Heart left ventricle (tissue), 16 donors: ENCODE results near the gene TMSB4Y. TPM values are rescaled to one million over a fixed set of nuclear protein-coding genes. Genes with fewer than 3 reads are reported as not detected.

Experiments used
- ATAC-seq, 4 donors: fragments of 200-7000 bp; cut with Tn5 transposase; one replicate each; pipeline ENCODE4 v1.9.1; 2020 to 2022; ENCODE audit warnings: moderate library complexity in 4 of 4, mild to moderate bottlenecking in 3 of 4, moderate number of reproducible peaks in 1 of 4
- DNase-seq, 5 donors: peaks; one replicate each; pipeline ENCODE4 v3.0.0-alpha.2; 2020
- H3K27ac ChIP-seq, 12 donors: fragments of 200-600 bp; sonication (generic) in 4 of 12; one replicate each; pipeline versions ENCODE4 v1.5.0 to v1.8.0; 2016 to 2022; ENCODE audit warnings: mild to moderate bottlenecking in 2 of 12
- H3K27me3 ChIP-seq, 9 donors: fragments of 200-600 bp; sonication (generic) in 2 of 9; one replicate each; pipeline versions ENCODE4 v1.5.1 to v1.8.0; 2016 to 2022; ENCODE audit warnings: mild to moderate bottlenecking in 3 of 9
- H3K36me3 ChIP-seq, 9 donors: fragments of 200-600 bp; sonication (generic) in 2 of 9; one replicate each; pipeline versions ENCODE4 v1.5.0 to v1.8.0; 2018 to 2022; ENCODE audit warnings: mild to moderate bottlenecking in 2 of 9
- H3K4me1 ChIP-seq, 12 donors: fragments of 200-600 bp; sonication (generic) in 4 of 12; one replicate each; pipeline versions ENCODE4 v1.5.0 to v1.8.0; 2016 to 2022; ENCODE audit warnings: mild to moderate bottlenecking in 3 of 12
- H3K4me3 ChIP-seq, 12 donors: fragments of 200-600 bp; sonication (generic) in 4 of 12; one replicate each; pipeline versions ENCODE4 v1.5.0 to v1.8.0; 2017 to 2022; ENCODE audit warnings: mild to moderate bottlenecking in 9 of 12, moderate library complexity in 4 of 12
- H3K9me3 ChIP-seq, 12 donors: fragments of 200-600 bp; sonication (generic) in 4 of 12; one replicate each; pipeline versions ENCODE4 v1.5.0 to v1.8.0; 2016 to 2022; ENCODE audit warnings: mild to moderate bottlenecking in 1 of 12
- CTCF ChIP-seq, 12 donors: fragments of 200-600 bp; sonication (generic) in 4 of 12; IDR thresholded peaks; one replicate each; pipeline versions ENCODE4 v1.5.0 to v1.8.0; 2018 to 2022; ENCODE audit warnings: antibody characterized with exemption in 12 of 12, mild to moderate bottlenecking in 5 of 12
- POLR2A ChIP-seq, 2 donors: fragments of 450-650 bp; IDR thresholded peaks; one replicate each; pipeline ENCODE4 v1.6.1; 2017; ENCODE audit warnings: antibody characterized with exemption in 2 of 2, mild to moderate bottlenecking in 2 of 2, moderate library complexity in 2 of 2
- WGBS, 4 donors: extraction: QIAGEN DNeasy Blood & Tissue Kit in 2 of 4; methylation state at CpG; one replicate each; pipeline versions ENCODE4 v1.1.5 to v1.1.7; 2013 to 2018; 5-methylcytosine and 5-hydroxymethylcytosine counted together
- intact Hi-C, 10 donors: fragments of 100-400 bp; cut with DNase I; formaldehyde crosslinking; loops; one replicate each; pipeline versions ENCODE4 v1.11.1 to v1.14.2; 2022
- polyA plus RNA-seq, 2 donors: library from polyadenylated mRNA; stranded (reverse); fragments of 200-250 nt; gene quantifications; one replicate each; pipeline ENCODE4 v1.2.3, GENCODE V29; 2013
- total RNA-seq, 9 donors: library from RNA; depleted of rRNA in 2 of 9; stranded (reverse); fragments of >200 nt in 2 of 9; fragmentation: NEBNext Ultra II Directional in 3 of 9; extraction: Animal tissue kit (Norgen Biotek cat#: 25700) in 3 of 9; gene quantifications; one replicate each; pipeline versions ENCODE4 v1.1.0 to v1.2.4, GENCODE V29; 2016 to 2023
- donor health status: ischemic (EF 13 %, LVEDD 7.1; RV severe dilation, severe dysfunction).
- donor health status: healthy with polysubstance abuse.
- donor health status: DM: no; HTN: yes; CAD: no.
- donor health status: DM: no; HTN: no; CAD: no.
- donor health status: ischemic (EF 25% LVEDD 6.9; RV normal size, moderate dysfunction).
- donor health status: ischemic (EF 25% LVEDD 5.7; RV mildly dilated, moderate dysfunction).
- donor health status: healthy.
- donor health status: DM: yes; HTN: yes; CAD: no.
- donor health status: ischemic (EF 35%, LVEDD 5.7; RV mildly dilated, moderate dysfunction).
- donor health status: nonischemic (EF 11% LVEDD 7.7; RV severe dilation, severe dysfunction).
- donor health status: DM: yes; HTN: yes; CAD: no.
- donor health status: PGD.
- donor health status: ischemic (EF 29% LVEDD 5.4; RV normal size, mild dysfunction).
- donor health status: nonischemic (EF 23%, LVEDD 6.1; RV moderate dilation, normal function).

The TMSB4Y gene
- total and polyA plus RNA-seq, 11 donors, result 0.53 to 2.2 (median 0.95) TPM; not detected in 5

- Histone ChIP-seq H3K27ac (no peak overlapping the region), H3K9me3 (no peaks in the 10 kb centered on the region), H3K4me3 (no peak overlapping the region), H3K27me3 (no peaks in the 10 kb centered on the region), H3K36me3 (no peaks in the 10 kb centered on the region), H3K4me1 (no peaks in the 10 kb centered on the region)
- TF ChIP-seq POLR2A (IDR thresholded peaks at IDR 0.05) (no peak), CTCF (IDR thresholded peaks at IDR 0.05) (peak in 6 of 12 donors; percentile 7 to 41 (median 22))
- 75 to 77% methylated on average over 6 of the region's 6 CpGs; no CpG with 5 or more reads in 2 of the 4 donors for WGBS, 4 donors
- intact Hi-C loops, result no loop called here
- ATAC-seq (no peak), DNase-seq (no peak)
Measured at GRCh38 chrY:13729517-13729916, 25.8 kb downstream of the TMSB4Y start.

DNA sequence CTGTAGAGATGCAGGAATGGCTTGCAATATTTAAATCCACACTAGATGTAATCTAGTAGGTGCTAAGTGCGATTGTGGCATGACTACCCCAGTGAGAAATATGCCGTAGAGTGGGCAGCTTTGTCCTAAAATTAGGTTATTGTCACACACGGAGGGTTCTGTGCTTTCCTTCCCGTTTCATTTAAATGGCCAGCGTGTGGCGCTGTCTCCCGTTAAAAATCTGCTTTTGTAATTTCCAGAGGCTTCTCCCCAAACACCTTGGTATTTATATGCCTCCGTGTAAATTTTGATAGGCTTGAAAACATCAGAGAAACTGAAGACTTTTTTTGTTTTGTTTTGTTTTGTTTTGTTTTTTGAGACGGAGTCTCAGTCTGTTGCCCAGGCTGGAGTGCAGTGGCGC, 34.9 kb downstream of the TMSB4Y start:
- intact Hi-C loops, result no loop called here

DNA sequence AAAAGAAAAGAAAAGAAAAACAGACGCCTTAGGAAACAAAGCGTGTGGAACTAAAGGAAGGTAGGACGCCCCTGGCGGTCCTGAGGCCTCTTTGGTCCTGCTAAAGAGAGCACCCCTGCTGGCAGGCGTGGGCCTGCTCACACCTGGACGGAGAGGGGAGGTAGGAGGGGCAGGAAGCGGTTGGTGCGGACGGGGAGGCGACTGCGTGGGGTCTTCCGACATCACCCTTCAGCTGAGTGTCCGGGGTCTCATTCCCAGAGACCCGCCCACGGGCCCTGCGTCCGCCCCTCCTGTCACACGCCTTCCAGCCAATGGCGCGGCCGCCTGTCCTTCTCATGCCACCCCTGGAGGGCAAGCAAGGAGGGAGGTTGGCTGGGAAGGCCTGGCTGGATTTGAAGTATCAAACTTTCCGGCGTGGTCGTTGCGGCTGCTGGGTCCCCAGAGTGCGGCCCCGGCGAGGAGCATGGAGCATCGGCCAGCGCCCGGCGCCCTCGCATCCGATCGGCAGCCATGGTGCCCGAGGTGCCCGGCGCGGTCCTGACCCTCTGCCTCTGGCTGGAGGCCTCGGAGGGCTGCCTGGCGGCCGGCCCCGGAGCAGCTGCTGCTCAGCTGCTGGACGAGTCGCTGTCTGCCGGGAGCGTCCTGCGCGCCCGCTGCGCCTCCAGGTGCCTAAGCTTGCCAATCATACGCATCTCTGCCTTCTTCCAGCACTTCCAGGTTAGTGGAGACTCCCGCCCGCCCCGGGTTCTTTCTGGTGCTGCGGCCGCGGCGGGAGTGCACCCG, 47.8 kb downstream of the TMSB4Y start:
- TF ChIP-seq CTCF (IDR thresholded peaks at IDR 0.05) (peak in 3 of 12 donors; percentile 7 to 17 (median 8)), POLR2A (IDR thresholded peaks at IDR 0.05) (no peak)
- Histone ChIP-seq H3K9me3 (no peaks in the 10 kb centered on the region), H3K36me3 (no peaks in the 10 kb centered on the region), H3K27ac (no peak overlapping the region), H3K4me3 (peak overlapping the region in 7 of 12 donors; percentile 34 to 57 (median 50)), H3K27me3 (no peaks in the 10 kb centered on the region), H3K4me1 (no peaks in the 10 kb centered on the region)
- ATAC-seq, result no peak
- WGBS, 4 donors, result 2% methylated on average over 59 to 60 of the region's 60 CpGs; no CpG with 5 or more reads in 2 of the 4 donors
- DNase-seq, result peak in 2 of 5 donors; percentile 6 to 60
- intact Hi-C loops, result no loop called here

More for the DNA sequence above, 34.9 kb downstream of the TMSB4Y start:
- TF ChIP-seq POLR2A (IDR thresholded peaks at IDR 0.05), result no peak
- peak in 6 of 12 donors; percentile 26 to 53 (median 46) for TF ChIP-seq CTCF (IDR thresholded peaks at IDR 0.05)
- WGBS, 4 donors, result 16 to 19% methylated on average over 10 of the region's 10 CpGs; no CpG with 5 or more reads in 2 of the 4 donors
- Histone ChIP-seq H3K4me1 (no peaks in the 10 kb centered on the region), H3K9me3 (no peaks in the 10 kb centered on the region), H3K27ac (no peak overlapping the region), H3K27me3 (no peaks in the 10 kb centered on the region), H3K4me3 (no peak overlapping the region), H3K36me3 (no peaks in the 10 kb centered on the region)
- no peak for DNase-seq
- ATAC-seq, result no peak

DNA sequence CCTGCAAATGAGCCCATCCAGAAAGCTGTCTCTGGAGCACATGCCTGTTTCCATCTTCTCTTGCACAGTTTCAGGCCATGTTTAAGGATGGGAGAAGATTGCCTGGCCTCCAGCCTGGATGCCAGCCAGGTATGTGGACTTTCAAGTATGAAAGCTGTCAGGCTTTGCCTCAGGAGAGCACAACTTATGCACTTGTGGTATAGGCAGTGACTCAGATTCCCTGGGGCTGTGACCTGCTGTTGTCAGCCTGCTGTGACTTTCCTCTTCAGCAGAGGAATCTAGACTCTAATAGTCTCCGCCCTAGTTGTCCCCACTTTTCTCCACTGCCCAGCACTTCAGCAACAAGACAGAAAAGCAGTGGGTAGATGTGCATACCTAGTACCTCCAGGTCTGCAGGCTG, 51.0 kb downstream of the TMSB4Y start:
- 94 to 96% methylated on average over 1 of the region's 1 CpG; no CpG with 5 or more reads in 2 of the 4 donors for WGBS, 4 donors
- H3K27ac ChIP-seq, result no peak overlapping the region
- no peaks in the 10 kb centered on the region for H3K9me3 ChIP-seq
- TF ChIP-seq CTCF (IDR thresholded peaks at IDR 0.05) (no peak), POLR2A (IDR thresholded peaks at IDR 0.05) (no peak)
- no peaks in the 10 kb centered on the region for H3K36me3 ChIP-seq
- ATAC-seq (no peak), DNase-seq (no peak)
- H3K4me1 ChIP-seq, result no peaks in the 10 kb centered on the region
- no peaks in the 10 kb centered on the region for H3K27me3 ChIP-seq
- intact Hi-C loops, result no loop called here
- H3K4me3 ChIP-seq, result no peak overlapping the region

Other genes with a start within 250 kb of the TMSB4Y start
- gene UTY, start 223.9 kb upstream of the TMSB4Y start, total RNA-seq, result 10 to 100 TPM in 3 of 9 donors, 1 to 10 TPM in 1, not detected in 5; 9.2 to 17.3 (median 14.0) TPM
- 1 to 10 TPM; 2.6 to 3.0 TPM for gene UTY, start 223.9 kb upstream of the TMSB4Y start, polyA plus RNA-seq